ENCODE measurements around the gene NUB1. TPM values are rescaled to one million over a fixed set of nuclear protein-coding genes. Genes with fewer than 3 reads are reported as not detected.

NUB1 gene
- total and polyA plus RNA-seq, 4 donors, result 33.2 to 62.2 (median 50.5) TPM

DNA sequence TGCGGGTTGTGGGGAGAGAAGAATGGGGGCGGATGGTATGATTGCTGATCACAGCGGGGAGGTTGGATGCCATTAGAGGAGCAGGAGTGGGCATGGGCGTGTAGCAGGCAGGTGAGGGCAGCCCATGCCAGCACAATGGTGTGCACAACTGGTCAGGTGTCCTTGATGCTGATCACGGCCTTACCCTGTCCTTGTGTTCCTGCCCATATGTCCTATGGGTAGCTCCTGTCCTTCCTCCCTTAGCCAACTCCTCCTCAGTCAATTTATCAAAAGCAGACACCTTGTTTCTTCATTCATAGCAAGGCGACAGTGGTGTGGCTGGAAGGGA lies 37.5 kb downstream of the NUB1 start:
- Histone ChIP-seq H3K4me3 (ENCODE audit: low read depth, low read length) (no peak overlapping the region), H3K27ac (ENCODE audit: low read depth, low read length) (no peak overlapping the region), H3K4me1 (ENCODE audit: control insufficient read depth, insufficient read depth, low read length) (peaks cover 22% of the 10 kb centered on the region), H3K27me3 (ENCODE audit: control insufficient read depth, insufficient read depth, low read length) (peaks cover 13% of the 10 kb centered on the region), H3K36me3 (ENCODE audit: control insufficient read depth, insufficient read depth, low read length) (peaks cover 53% of the 10 kb centered on the region), H3K9me3 (ENCODE audit: control insufficient read depth, insufficient read depth, low read length) (no peaks in the 10 kb centered on the region)
- no peak for DNase-seq (ENCODE audit: low read depth in 4 of 6, low spot score in 6 of 6)
- 94% methylated on average over 5 of the region's 6 CpGs for WGBS (ENCODE audit: insufficient coverage)

DNA sequence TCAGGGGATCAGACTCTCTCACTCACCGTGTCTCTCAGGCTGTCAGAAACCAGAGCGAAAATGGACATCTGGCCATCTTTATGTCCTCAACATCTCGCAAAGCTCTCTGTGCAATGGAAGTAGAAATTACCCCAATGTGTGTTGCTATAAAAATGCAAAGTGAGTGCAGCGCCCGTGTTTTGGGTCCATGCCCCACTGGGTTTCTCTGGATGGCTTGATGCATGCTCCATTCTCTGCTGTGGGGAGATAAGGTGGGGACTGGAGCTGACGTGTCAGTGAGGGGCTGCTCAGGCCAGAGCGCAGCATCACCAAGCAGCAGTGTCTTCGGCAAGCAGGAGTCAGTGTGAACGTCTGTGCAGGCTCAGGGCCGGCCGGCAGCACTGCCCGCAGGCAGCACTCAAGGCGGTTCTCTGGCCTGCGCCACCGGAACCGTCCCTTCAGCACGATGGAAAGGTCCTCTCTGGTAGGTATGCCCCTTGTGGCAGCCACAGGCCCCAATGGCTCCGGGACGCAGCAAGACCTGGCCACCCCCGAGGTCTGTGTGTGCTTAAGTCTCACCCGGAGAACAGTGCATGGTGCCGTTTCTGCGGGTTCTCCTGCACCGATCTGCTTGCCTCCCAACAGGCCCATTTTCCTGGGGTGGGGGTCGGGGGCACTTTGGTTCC lies 38.1 kb downstream of the NUB1 start:
- Histone ChIP-seq H3K27ac (ENCODE audit: low read depth, low read length) (no peak overlapping the region), H3K4me1 (ENCODE audit: control insufficient read depth, insufficient read depth, low read length) (peaks cover 22% of the 10 kb centered on the region), H3K9me3 (ENCODE audit: control insufficient read depth, insufficient read depth, low read length) (no peaks in the 10 kb centered on the region), H3K4me3 (ENCODE audit: low read depth, low read length) (no peak overlapping the region), H3K27me3 (ENCODE audit: control insufficient read depth, insufficient read depth, low read length) (peaks cover 13% of the 10 kb centered on the region), H3K36me3 (ENCODE audit: control insufficient read depth, insufficient read depth, low read length) (peaks cover 49% of the 10 kb centered on the region)
- 87% methylated on average over 22 of the region's 25 CpGs for WGBS (ENCODE audit: insufficient coverage)
- no peak for DNase-seq (ENCODE audit: low read depth in 4 of 6, low spot score in 6 of 6)

DNA sequence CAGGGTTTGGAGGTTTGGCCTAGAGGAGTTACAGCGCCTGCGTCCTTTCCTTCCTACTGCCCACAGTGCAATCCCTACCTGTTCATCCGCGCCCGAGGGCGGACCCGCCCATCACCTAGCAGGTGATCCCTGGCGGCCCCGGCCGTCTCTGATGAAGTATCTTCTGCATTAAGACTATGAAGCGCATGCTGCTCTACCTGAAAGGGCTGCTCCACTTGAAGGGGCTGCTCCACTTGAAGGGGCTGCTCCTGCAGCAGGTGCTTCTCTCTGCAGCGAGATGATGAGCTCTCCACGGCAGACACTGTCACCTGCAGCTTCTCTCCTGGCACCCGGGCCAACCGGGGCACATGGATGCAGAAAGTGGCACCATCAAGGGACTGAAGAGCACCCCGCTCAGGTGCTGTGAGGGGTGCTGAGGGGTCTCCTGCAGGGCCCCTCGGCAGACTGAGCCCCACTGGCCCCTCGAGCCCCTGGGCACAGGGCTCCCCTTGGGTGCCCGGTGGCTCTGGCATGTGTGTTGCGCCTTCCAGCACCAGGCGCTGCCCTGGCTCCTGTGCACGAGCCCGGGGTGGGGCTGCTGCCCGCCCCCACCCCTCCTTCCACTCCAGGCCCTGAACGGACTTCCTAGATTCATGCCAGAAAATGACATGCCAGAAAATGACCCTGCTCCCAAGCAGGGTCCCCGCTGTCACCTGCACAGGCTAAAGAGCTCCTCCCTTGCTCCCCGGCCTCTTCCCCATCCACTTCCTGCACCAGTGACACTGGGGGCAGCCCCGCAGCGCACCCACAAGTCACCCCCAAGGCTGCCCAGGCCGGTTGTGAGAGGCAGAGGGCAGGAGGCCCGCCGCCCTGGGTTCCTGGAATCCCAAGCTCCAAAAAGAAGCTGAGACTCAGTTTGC lies 38.8 kb downstream of the NUB1 start:
- no peak overlapping the region for H3K27ac ChIP-seq (ENCODE audit: low read depth, low read length)
- H3K36me3 ChIP-seq (ENCODE audit: control insufficient read depth, insufficient read depth, low read length), result peaks cover 51% of the 10 kb centered on the region
- no peak overlapping the region for H3K4me3 ChIP-seq (ENCODE audit: low read depth, low read length)
- no peaks in the 10 kb centered on the region for H3K9me3 ChIP-seq (ENCODE audit: control insufficient read depth, insufficient read depth, low read length)
- peaks cover 13% of the 10 kb centered on the region for H3K27me3 ChIP-seq (ENCODE audit: control insufficient read depth, insufficient read depth, low read length)
- peaks cover 24% of the 10 kb centered on the region for H3K4me1 ChIP-seq (ENCODE audit: control insufficient read depth, insufficient read depth, low read length)
- no peak for DNase-seq (ENCODE audit: low read depth in 4 of 6, low spot score in 6 of 6)
- 90% methylated on average over 32 of the region's 32 CpGs for WGBS (ENCODE audit: insufficient coverage)

DNA sequence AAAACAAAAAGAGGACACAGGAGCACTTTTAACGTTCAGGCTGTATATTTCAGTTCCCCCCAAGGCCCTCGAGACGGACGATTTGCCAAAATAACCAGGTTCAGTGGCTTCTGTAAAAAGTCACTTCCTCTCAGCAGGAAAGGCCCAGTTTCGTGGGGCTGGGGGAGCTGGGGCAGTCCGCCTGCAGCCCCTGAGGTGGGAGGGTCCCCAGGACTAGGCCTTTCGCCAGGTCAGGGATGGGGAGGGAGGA lies 39.4 kb downstream of the NUB1 start:
- H3K9me3 ChIP-seq (ENCODE audit: control insufficient read depth, insufficient read depth, low read length), result no peaks in the 10 kb centered on the region
- DNase-seq (ENCODE audit: low read depth in 4 of 6, low spot score in 6 of 6), result peak in 1 of 6 donors; percentile 37
- no peak overlapping the region for H3K27ac ChIP-seq (ENCODE audit: low read depth, low read length)
- H3K27me3 ChIP-seq (ENCODE audit: control insufficient read depth, insufficient read depth, low read length), result peaks cover 13% of the 10 kb centered on the region
- H3K36me3 ChIP-seq (ENCODE audit: control insufficient read depth, insufficient read depth, low read length), result peaks cover 48% of the 10 kb centered on the region
- H3K4me1 ChIP-seq (ENCODE audit: control insufficient read depth, insufficient read depth, low read length), result peaks cover 24% of the 10 kb centered on the region
- 27% methylated on average over 5 of the region's 7 CpGs for WGBS (ENCODE audit: insufficient coverage)
- H3K4me3 ChIP-seq (ENCODE audit: low read depth, low read length), result no peak overlapping the region

DNA sequence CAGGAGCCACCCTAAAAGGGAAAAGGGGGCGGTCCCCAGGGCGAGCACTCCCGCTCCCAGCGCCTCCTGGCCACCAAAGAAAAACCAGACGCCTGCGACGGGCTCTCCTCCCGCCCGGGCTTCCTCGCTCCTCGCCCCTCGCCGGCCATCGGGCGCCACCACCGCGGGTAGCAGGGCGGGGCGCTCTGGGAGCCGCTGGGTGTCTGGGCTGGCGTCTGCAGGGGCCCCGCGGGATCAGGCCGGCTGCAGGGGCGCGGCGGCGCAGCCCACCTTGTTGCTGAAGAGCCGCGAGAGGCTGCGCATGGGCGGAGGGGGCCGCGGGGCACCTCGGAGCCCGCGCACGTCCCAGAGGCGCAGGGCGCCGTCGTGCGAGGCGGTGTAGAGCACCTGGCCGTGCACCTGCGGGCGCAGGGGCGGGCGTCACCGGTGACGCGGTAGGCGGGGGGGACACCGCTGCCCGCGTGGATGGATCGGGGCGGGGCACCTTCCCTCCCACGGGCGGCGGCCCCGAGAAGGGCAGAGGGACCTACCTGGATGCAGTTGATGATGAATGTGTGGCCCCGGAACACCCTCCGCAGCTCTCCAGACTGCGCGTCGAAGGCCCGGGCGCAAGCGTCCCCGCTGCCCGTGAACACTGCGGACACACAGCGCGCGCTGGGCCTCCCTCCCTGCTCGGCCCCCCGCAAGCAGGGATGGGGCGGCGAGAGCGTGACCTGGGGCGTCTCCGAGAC lies 39.9 kb downstream of the NUB1 start:
- 8% methylated on average over 82 of the region's 83 CpGs for WGBS (ENCODE audit: insufficient coverage)
- no peak overlapping the region for H3K27ac ChIP-seq (ENCODE audit: low read depth, low read length)
- peaks cover 43% of the 10 kb centered on the region for H3K36me3 ChIP-seq (ENCODE audit: control insufficient read depth, insufficient read depth, low read length)
- peak in 1 of 6 donors; percentile 13 for DNase-seq (ENCODE audit: low read depth in 4 of 6, low spot score in 6 of 6)
- H3K4me1 ChIP-seq (ENCODE audit: control insufficient read depth, insufficient read depth, low read length), result peaks cover 24% of the 10 kb centered on the region
- H3K27me3 ChIP-seq (ENCODE audit: control insufficient read depth, insufficient read depth, low read length), result peaks cover 13% of the 10 kb centered on the region
- H3K9me3 ChIP-seq (ENCODE audit: control insufficient read depth, insufficient read depth, low read length), result no peaks in the 10 kb centered on the region
- no peak overlapping the region for H3K4me3 ChIP-seq (ENCODE audit: low read depth, low read length)

DNA sequence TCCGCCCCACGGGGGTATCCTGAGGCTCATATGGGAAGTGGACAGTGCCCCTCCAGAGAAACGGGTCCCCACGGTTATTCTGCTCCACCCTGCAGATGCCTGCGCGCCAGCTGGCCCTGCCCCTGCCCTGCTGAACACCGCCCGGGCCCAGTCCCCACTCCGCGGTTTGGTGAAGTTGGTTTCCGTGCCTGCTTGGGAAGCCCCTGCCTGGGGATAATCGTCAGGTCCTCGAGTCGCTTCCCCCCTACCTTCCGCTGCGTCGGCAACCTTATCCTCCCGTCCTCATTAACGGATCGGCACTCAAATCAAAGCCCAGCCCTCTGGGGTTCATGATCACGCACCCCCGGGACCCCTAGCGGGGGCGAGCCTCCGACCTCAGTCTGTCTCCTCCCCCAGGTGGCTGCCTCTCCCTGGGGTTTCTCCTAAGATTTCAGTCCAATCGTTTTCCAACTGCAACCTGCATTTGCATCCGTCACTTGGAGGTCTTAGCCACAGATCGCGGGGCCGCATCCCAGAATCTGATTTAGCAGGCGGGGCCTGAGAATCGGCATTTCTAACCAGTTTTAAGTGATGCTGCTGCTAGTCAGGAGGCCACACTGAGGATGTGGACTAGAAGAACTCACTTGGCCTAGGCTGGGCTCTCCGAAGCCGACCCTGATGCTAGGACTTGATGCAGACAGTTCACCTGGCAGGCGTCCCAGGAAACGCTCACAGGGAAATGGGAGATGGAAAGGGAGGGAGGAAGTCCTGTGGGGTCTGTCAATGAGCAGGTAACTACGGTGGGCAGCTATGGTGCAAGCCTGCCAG lies 40.7 kb downstream of the NUB1 start:
- Histone ChIP-seq H3K36me3 (ENCODE audit: control insufficient read depth, insufficient read depth, low read length) (peaks cover 38% of the 10 kb centered on the region), H3K27me3 (ENCODE audit: control insufficient read depth, insufficient read depth, low read length) (peaks cover 13% of the 10 kb centered on the region), H3K4me1 (ENCODE audit: control insufficient read depth, insufficient read depth, low read length) (peaks cover 28% of the 10 kb centered on the region), H3K27ac (ENCODE audit: low read depth, low read length) (no peak overlapping the region), H3K4me3 (ENCODE audit: low read depth, low read length) (no peak overlapping the region), H3K9me3 (ENCODE audit: control insufficient read depth, insufficient read depth, low read length) (no peaks in the 10 kb centered on the region)
- DNase-seq (ENCODE audit: low read depth in 4 of 6, low spot score in 6 of 6), result peak in 1 of 6 donors; percentile 23
- 25% methylated on average over 37 of the region's 37 CpGs for WGBS (ENCODE audit: insufficient coverage)

DNA sequence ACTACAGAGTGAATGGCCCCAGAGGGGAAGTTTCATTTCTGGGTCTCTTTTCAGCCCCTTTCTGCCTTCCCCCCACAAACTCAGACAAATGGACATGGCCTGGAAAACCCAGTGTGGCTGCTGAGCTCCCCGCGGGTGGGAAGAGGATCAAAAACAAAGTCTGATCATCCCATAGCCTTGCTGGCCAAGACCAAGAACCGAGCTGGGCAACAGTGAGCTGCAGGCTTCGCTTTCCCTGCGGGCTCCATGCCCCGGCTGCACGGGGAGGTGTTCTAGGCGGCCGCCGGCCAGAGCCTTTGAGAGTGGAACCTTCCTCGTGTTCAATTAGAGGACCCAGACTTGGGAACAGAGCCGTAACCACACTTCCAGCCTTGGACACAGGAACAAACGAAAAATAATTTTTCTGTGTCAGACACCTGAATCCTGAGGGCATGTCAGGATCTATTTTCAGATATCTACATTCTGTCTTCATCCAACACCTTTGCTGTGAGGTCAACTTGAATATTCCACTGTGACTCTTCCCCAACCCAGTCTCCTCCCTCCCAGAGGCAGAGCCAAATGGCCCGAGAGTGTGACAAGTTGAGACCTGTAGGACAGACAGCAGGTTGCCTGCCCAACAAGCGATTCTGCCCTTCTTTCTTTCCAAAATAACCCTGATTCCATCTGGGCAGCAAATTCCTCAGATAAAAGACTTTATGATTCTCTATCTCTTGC lies 42.2 kb downstream of the NUB1 start:
- Histone ChIP-seq H3K27me3 (ENCODE audit: control insufficient read depth, insufficient read depth, low read length) (peaks cover 13% of the 10 kb centered on the region), H3K9me3 (ENCODE audit: control insufficient read depth, insufficient read depth, low read length) (no peaks in the 10 kb centered on the region), H3K27ac (ENCODE audit: low read depth, low read length) (no peak overlapping the region), H3K4me1 (ENCODE audit: control insufficient read depth, insufficient read depth, low read length) (peaks cover 35% of the 10 kb centered on the region), H3K36me3 (ENCODE audit: control insufficient read depth, insufficient read depth, low read length) (peaks cover 31% of the 10 kb centered on the region), H3K4me3 (ENCODE audit: low read depth, low read length) (no peak overlapping the region)
- WGBS (ENCODE audit: insufficient coverage), result 80% methylated on average over 14 of the region's 15 CpGs
- DNase-seq (ENCODE audit: low read depth in 4 of 6, low spot score in 6 of 6), result peak in 1 of 6 donors; percentile 32

DNA sequence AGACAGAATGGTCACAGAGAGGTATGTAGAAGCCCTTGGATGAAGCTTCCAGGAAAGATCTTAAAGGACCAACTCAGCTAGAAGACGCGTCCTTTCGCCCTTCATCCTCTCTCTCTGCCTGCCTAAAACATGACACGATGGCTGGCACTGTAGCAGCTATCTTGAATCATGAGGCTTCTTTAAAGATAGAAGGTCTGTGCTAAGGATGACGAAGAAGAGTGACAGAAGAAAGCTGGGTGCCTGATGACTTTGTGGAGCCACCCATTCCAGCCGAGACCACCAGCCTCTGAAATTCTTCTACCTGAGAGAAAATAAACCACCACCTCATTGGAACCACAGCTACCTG lies 42.7 kb downstream of the NUB1 start:
- H3K4me3 ChIP-seq (ENCODE audit: low read depth, low read length), result no peak overlapping the region
- H3K9me3 ChIP-seq (ENCODE audit: control insufficient read depth, insufficient read depth, low read length), result no peaks in the 10 kb centered on the region
- 94% methylated on average over 3 of the region's 6 CpGs for WGBS (ENCODE audit: insufficient coverage)
- H3K27ac ChIP-seq (ENCODE audit: low read depth, low read length), result no peak overlapping the region
- H3K27me3 ChIP-seq (ENCODE audit: control insufficient read depth, insufficient read depth, low read length), result peaks cover 13% of the 10 kb centered on the region
- peaks cover 29% of the 10 kb centered on the region for H3K36me3 ChIP-seq (ENCODE audit: control insufficient read depth, insufficient read depth, low read length)
- peaks cover 35% of the 10 kb centered on the region for H3K4me1 ChIP-seq (ENCODE audit: control insufficient read depth, insufficient read depth, low read length)
- no peak for DNase-seq (ENCODE audit: low read depth in 4 of 6, low spot score in 6 of 6)
